Fibroblast of skin of right quadriceps (primary cell): ENCODE measurements around the gene RIMS1.

Experiments used
- DNase-seq: peaks from one replicate; pipeline ENCODE4 v3.0.0-alpha.2; 2013

Gene RIMS1

DNA sequence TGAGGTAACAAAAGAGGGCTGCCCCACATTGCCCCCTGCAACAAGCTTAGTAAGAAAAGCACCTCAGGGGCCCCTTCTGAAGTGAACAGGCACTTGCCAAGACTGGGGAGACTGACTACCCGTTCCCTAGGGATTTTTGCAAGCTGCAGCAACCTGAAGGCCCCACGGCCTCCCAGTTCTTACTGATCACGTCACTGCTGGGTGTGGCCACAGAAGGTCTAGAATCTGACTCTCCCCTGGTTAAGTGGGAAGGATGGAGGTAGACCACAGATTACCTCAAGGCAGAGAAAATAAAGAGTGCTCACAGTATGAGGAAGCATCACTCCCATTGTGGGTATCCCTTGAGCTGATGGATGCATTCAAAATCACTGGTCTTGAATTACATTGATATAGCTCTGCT is 534.1 kb downstream of the RIMS1 start:
- DNase-seq, result no peak

DNA sequence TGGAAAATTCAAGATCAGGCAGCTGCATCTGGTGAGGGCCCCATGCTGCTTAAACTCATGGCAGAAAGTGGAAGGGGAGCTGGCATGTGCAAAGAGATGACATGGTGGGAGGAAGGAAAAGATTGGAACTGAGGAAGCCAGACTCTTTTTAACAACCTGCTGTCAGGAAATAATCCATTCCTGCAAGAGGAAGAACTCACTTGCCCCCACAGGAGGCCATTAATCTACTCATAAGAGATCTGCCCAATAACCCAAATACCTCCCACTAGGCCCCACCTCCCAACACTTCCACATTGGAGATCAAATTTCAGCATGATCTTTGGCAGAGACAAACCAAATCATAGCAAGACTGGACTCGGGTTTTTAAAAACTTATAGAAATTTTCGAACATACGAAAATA is 535.0 kb downstream of the RIMS1 start:
- DNase-seq, result peak; percentile 21

DNA sequence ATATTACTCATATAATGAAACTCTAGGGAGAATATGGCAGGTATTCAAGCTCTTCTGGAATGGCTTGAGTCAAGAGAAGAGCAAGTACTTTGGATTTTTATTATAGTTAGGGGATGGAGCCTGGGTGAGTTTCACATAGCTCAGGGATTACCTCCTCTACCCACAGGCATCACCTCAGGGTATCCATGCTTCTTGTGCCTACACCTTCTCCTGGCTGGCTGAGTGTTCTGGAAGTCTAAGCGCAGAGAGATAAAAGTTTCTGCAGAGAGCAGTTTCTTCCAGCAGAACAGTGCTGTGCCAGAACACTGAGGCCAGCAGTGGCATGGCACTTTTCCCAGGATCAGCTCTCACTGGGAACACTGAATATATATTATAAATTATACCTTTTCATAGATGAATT is 535.8 kb downstream of the RIMS1 start:
- DNase-seq, result peak; percentile 54

DNA sequence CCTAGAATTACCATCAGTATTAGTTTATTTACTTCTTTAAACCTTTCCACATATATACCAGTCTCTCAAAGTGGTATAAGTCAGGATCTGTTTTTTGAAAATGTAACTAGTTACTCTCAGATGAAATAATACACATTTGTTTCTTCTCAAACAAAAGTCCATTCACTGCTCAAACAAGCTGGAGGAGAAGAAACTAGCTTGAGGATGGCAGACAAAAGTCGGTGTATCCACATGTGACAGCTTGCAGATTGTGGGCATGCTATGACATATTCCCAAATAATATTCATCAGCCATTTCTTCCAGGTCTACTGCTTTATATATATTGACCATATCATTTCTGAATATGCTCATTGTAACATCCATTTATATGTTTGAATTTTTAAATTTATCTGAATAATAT is 538.1 kb downstream of the RIMS1 start:
- no peak for DNase-seq

DNA sequence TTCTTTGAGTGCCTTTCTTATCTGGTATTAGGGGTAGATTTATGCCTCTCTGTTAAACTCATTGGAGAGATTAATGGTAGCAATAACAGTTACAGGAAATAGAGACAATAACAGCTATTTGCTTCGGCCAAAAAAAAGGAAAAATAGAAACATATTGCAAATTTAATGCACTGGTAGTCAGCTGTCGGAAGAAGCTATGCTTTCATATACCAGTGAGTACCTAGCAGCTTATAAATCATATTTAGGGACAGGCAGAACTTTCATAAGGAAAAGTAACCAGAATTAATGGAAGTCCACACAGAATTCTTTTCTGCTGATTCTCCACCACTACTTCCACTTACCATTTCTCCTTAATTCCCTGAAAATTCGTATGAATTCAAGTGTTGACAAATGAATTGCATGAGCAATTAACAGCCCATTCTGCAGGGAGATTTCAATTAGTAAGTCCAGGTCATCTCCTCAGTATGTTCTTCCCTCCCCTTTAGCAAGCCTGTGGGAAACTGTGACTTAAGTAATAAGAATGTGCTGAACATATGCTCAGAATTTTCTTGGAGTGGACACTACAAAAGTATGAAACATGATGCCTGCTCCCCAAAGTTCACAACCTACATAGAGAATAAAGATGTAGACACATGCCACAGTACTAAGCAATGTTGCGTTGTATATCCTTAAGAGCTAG is 538.8 kb downstream of the RIMS1 start:
- peak; percentile 99 for DNase-seq

DNA sequence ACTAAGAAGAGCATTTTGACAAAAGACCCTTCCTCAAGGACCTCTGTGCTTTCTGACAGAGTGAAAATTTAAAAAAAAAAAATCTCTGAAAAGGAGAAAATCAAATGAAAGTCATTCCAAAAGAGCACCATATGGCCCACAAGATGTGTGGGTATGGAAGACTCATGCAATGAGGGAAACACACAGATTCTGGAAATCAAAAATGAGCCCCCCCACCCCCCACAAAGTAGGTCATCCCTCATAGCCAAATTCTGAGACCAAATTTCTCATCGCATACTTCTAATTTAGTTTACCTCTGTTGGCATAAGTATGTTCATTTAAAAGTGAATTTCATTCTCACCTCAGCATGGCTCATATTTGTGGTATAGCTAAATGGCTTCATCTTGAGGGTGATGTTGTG is 554.3 kb downstream of the RIMS1 start:
- no peak for DNase-seq

DNA sequence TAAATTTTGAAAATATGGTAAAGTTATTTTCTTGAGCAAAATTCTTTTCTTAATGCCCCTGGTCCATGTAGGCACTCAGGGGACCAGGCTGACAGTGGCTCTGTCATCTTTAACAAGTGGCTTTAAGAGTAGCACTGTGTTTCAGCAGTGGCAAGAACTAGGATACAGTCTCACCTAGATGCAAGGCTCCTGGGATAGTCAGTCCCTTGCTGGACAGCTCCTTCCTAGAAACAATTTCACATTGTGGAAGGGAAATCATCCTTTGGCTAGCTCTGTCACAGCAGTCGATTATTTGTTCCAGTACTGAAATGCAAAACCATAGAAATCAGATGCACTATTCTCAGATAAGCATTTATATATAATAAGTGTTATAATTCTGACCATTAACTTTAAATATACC is 560.1 kb downstream of the RIMS1 start:
- peak; percentile 12 for DNase-seq
